ENCODE measurements around the gene PPP1R12B. TPM values are rescaled to one million over a fixed set of nuclear protein-coding genes. Genes with fewer than 3 reads are reported as not detected.

The PPP1R12B gene
- total RNA-seq, 1 donor from 2014 or later, result 71.7 TPM

GRCh38 chr1:202596638-202597037 lies 248.1 kb downstream of the PPP1R12B start:
- no peak for TF ChIP-seq CTCF (IDR thresholded peaks at IDR 0.05)
- no peak for TF ChIP-seq POLR2AphosphoS5 (IDR thresholded peaks at IDR 0.05; ENCODE audit: insufficient read depth in 1 of 2, low read depth in 1 of 2)
- TF ChIP-seq POLR2A (IDR thresholded peaks at IDR 0.05), result no peak
- Histone ChIP-seq H3K9me3 (no peaks in the 10 kb centered on the region), H3K36me3 (no peaks in the 10 kb centered on the region), H3K4me1 (peaks cover 6% of the 10 kb centered on the region), H3K27me3 (no peaks in the 10 kb centered on the region), H3K4me3 (no peak overlapping the region), H3K27ac (no peak overlapping the region)
- intact Hi-C loops (cut with DNase I), result loop anchor here (10.0 kb wide), 2 partner anchors 102 to 232 kb away; no protein-coding TSS in a partner anchor
- no peak for DNase-seq (ENCODE audit: extremely low spot score in 2 of 2)

- H3K36me3 ChIP-seq, result no peaks in the 10 kb centered on the region
- intact Hi-C loops (cut with DNase I), result loop anchor here (10.0 kb wide), 2 partner anchors 102 to 232 kb away; no protein-coding TSS in a partner anchor
- TF ChIP-seq POLR2AphosphoS5 (IDR thresholded peaks at IDR 0.05; ENCODE audit: insufficient read depth in 1 of 2, low read depth in 1 of 2) (no peak), CTCF (IDR thresholded peaks at IDR 0.05) (no peak), POLR2A (IDR thresholded peaks at IDR 0.05) (no peak)
These were observed 248.7 kb downstream of the PPP1R12B start for GRCh38 chr1:202597090-202597761.

GRCh38 chr1:202599669-202600431 lies 251.4 kb downstream of the PPP1R12B start:
- intact Hi-C loops (cut with DNase I), result loop anchor here (10.0 kb wide), 2 partner anchors 105 to 235 kb away; no protein-coding TSS in a partner anchor
- H3K27ac ChIP-seq, result no peak overlapping the region
- H3K4me3 ChIP-seq, result no peak overlapping the region
- no peaks in the 10 kb centered on the region for H3K27me3 ChIP-seq
- no peak for DNase-seq (ENCODE audit: extremely low spot score in 2 of 2)
- no peaks in the 10 kb centered on the region for H3K9me3 ChIP-seq
- peak in 2 of 3 experiments; percentile 39 to 71 for TF ChIP-seq CTCF (IDR thresholded peaks at IDR 0.05)
- TF ChIP-seq POLR2AphosphoS5 (IDR thresholded peaks at IDR 0.05; ENCODE audit: insufficient read depth in 1 of 2, low read depth in 1 of 2), result no peak
- H3K36me3 ChIP-seq, result no peaks in the 10 kb centered on the region
- no peaks in the 10 kb centered on the region for H3K4me1 ChIP-seq

More at GRCh38 chr1:202597090-202597761, 248.7 kb downstream of the PPP1R12B start:
- no peak overlapping the region for H3K4me3 ChIP-seq
- H3K27ac ChIP-seq, result no peak overlapping the region
- DNase-seq (ENCODE audit: extremely low spot score in 2 of 2), result no peak
- peaks cover 5% of the 10 kb centered on the region for H3K4me1 ChIP-seq
- no peaks in the 10 kb centered on the region for H3K27me3 ChIP-seq
- no peaks in the 10 kb centered on the region for H3K9me3 ChIP-seq

- Histone ChIP-seq H3K4me3 (no peak overlapping the region), H3K27ac (no peak overlapping the region), H3K27me3 (no peaks in the 10 kb centered on the region), H3K9me3 (no peaks in the 10 kb centered on the region), H3K36me3 (no peaks in the 10 kb centered on the region), H3K4me1 (no peaks in the 10 kb centered on the region)
- no peak for TF ChIP-seq POLR2AphosphoS5 (IDR thresholded peaks at IDR 0.05; ENCODE audit: insufficient read depth in 1 of 2, low read depth in 1 of 2)
- peak in 1 of 3 experiments; percentile 7 for TF ChIP-seq CTCF (IDR thresholded peaks at IDR 0.05)
- intact Hi-C loops (cut with DNase I), result no loop called here
- no peak for DNase-seq (ENCODE audit: extremely low spot score in 2 of 2)
These were observed 252.0 kb downstream of the PPP1R12B start for GRCh38 chr1:202600432-202601041.
